22Rv1 (cell line): Measurements from ENCODE around the gene TEX54.

ENCODE experiments used
- H3K27ac ChIP-seq: fragments of 450-650 bp; 2 replicates; pipeline ENCODE4 v1.5.1; 2017
- CTCF ChIP-seq: fragments of 450-650 bp; IDR thresholded peaks from 2 replicates; pipeline ENCODE4 v1.5.1; 2017; ENCODE audit warnings: mild to moderate bottlenecking
- ZFX ChIP-seq: fragments of 450-650 bp; IDR thresholded peaks from 2 replicates; pipeline ENCODE4 v1.6.1; 2017; ENCODE audit warnings: antibody characterized with exemption, borderline replicate concordance

The TEX54 gene

DNA sequence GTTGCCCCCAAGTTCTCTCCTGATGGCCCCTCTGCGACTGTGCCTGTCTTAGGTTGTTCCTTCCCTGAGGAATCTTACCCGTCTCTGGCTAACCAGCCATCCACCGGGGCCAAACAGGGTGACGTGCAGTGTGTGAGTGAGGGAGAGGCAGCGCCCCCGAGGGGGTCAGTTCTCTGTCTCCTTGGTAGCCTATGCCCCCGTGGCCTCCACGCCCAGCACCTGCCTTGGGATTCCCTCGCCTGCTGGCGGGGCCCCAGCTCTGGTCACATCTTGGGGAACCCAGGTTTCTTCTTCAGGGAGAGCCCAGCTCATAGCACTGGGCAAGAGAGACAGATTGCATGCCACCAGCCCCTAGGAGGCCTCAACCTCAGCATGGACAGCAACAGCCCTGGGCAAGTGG lies 33.2 kb downstream of the TEX54 start:
- H3K27ac ChIP-seq = no peak overlapping the region
- TF ChIP-seq ZFX = no peak
- TF ChIP-seq CTCF = no peak

GRCh38 chr11:62796281-62796680 lies 36.4 kb downstream of the TEX54 start:
- TF ChIP-seq CTCF = no peak
- no peak for TF ChIP-seq ZFX
- H3K27ac ChIP-seq = no peak overlapping the region

DNA sequence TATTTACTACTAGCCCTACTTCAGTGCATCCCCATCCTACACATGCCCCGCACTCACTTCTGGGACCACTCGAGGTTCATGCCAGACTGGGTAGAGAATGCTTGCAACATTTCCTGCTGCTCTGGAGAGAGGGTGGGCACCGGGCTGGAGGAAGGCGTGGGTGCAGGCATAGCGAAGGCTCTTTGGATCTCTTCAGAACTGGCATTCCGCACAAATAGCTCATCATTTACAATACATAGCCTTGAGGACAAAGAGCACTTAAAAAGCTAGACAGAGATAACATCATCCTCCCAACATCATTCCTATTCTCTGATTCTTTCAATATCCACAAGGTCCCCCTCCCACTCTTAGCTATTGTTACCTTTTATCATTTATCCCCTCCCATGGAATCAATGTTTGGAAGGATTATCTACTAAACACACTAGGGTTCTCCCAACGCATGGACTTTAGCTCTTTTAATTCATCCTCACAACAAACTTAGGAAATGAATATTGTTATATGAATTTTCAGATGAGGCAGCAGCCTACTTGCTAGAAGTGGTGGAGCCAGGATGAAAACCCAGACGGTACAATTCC lies 38.4 kb downstream of the TEX54 start:
- H3K27ac ChIP-seq = peak overlapping the region; percentile 98; the same call in 1 of the 2 replicates

DNA sequence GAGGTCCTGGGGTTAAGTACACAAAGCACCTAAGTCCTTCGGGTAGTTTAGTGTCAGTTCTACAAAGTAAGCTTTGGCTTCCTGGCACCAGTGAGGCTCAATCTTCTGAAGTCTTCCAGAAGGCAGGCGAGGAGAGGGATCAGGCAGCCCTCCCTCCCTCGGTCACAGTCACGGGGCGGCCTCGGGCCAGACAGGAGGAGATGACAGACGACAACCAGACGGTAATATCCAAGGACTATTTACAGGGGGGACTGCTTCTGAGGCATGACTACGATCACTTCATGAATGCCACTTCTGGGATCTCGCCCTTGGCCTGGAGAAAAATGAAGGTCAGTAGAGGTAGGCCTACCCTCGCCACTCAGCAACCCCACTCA lies 40.5 kb downstream of the TEX54 start:
- H3K27ac ChIP-seq = peak overlapping the region; percentile 98
- TF ChIP-seq CTCF (no peak), ZFX (no peak)

More for the DNA sequence above, 38.4 kb downstream of the TEX54 start:
- no peak for TF ChIP-seq CTCF
- TF ChIP-seq ZFX = no peak

DNA sequence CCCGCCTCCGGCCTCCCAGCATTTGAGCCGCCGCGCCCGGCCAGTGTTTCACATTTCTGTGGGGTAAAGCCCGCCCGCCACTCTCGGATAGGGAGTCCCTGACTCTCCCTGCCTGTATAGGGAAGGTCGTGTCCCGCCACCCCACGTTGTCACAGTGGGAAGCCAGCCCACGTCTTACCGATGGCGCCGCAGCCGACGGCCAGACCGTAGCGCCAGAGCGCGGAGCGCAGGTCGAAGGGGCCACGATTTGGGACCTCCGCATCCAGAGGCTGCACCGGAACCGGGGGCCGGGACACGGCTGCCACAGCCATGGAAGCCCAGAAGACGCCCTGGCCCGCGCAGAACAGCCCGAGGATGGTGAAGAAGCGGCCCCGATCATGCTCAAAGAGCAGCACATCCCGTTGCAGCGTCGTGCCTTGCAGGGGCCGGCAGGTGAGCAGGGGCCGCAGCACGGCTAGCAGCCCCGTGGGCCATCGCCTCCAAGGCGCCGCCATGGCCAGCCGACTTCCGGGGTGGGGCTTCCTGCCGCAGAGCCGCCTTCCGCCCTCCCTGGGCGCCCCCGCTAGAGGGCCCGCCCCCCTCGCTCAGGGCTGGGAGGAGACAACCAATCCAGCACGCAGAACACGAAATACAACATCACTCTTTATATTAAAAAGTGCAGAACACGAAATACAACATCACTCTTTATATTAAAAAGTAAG lies 41.0 kb downstream of the TEX54 start, which contains the start of gene TMEM223:
Gene TMEM223 (minus strand): TSS at position 506 of the 701 bp plus-strand sequence. CDS start 12 bp downstream, at position 494.
- peak within 1 kb of the TSS; percentile 98 for H3K27ac ChIP-seq
- no peak for TF ChIP-seq CTCF
- TF ChIP-seq ZFX = no peak

- no peak for TF ChIP-seq CTCF
- TF ChIP-seq ZFX = no peak
- peak overlapping the region; percentile 98 for H3K27ac ChIP-seq
Measured at GRCh38 chr11:62789576-62789975, 43.1 kb downstream of the TEX54 start.

GRCh38 chr11:62788991-62789390 lies 43.6 kb downstream of the TEX54 start:
- TF ChIP-seq ZFX (no peak), CTCF (no peak)
- H3K27ac ChIP-seq = peak overlapping the region; percentile 98
